ENCODE data around the gene CDH4. TPM values are rescaled to one million over a fixed set of nuclear protein-coding genes. Genes with fewer than 3 reads are reported as not detected.

The CDH4 gene
- total and polyA plus RNA-seq, 12 donors, result 0.04 to 0.25 (median 0.08) TPM; not detected in 5

GRCh38 chr20:61888101-61888865 lies 636.2 kb downstream of the CDH4 start:
- peaks cover 0 to 55% (median 44%) of the 10 kb centered on the region in 7 donors for H3K27me3 ChIP-seq
- no peak for TF ChIP-seq CTCF (IDR thresholded peaks at IDR 0.05)
- no peak for ATAC-seq

GRCh38 chr20:61889659-61890058 lies 637.6 kb downstream of the CDH4 start:
- DNase-seq (no peak), ATAC-seq (no peak)
- Histone ChIP-seq H3K27ac (no peak overlapping the region), H3K4me3 (no peak overlapping the region), H3K36me3 (no peaks in the 10 kb centered on the region), H3K27me3 (peaks cover 0 to 41% (median 30%) of the 10 kb centered on the region in 7 donors), H3K4me1 (no peaks in the 10 kb centered on the region), H3K9me3 (peaks cover 0 to 5% (median 0%) of the 10 kb centered on the region in 11 donors)
- TF ChIP-seq CTCF (IDR thresholded peaks at IDR 0.05), result no peak
- intact Hi-C loops (cut with DNase I), result loop anchor here in 5 of 10 donors (10.0 kb wide), 4 partner anchors 1675 to 1835 kb away; no protein-coding TSS in a partner anchor
- WGBS, 2 donors, result 93 to 97% methylated on average over 1 of the region's 1 CpG

More at GRCh38 chr20:61888101-61888865, 636.2 kb downstream of the CDH4 start:
- peaks cover 0 to 5% (median 0%) of the 10 kb centered on the region in 11 donors for H3K9me3 ChIP-seq
- no peak overlapping the region for H3K27ac ChIP-seq
- H3K4me1 ChIP-seq, result no peaks in the 10 kb centered on the region
- 90 to 93% methylated on average over 19 of the region's 19 CpGs for WGBS, 2 donors
- intact Hi-C loops (cut with DNase I), result no loop called here
- peak in 1 of 2 donors; percentile 7 for DNase-seq
- H3K36me3 ChIP-seq, result no peaks in the 10 kb centered on the region
- no peak overlapping the region for H3K4me3 ChIP-seq

GRCh38 chr20:61890210-61890609 lies 638.1 kb downstream of the CDH4 start:
- H3K4me1 ChIP-seq, result no peaks in the 10 kb centered on the region
- WGBS, 2 donors, result 0 to 20% methylated on average over 1 of the region's 1 CpG
- H3K27me3 ChIP-seq, result peaks cover 0 to 38% (median 25%) of the 10 kb centered on the region in 7 donors
- no peak for ATAC-seq
- no peak for DNase-seq
- intact Hi-C loops (cut with DNase I), result loop anchor here in 5 of 10 donors (10.0 kb wide), 4 partner anchors 1675 to 1835 kb away; no protein-coding TSS in a partner anchor
- H3K27ac ChIP-seq, result no peak overlapping the region
- H3K9me3 ChIP-seq, result peaks cover 0 to 5% (median 0%) of the 10 kb centered on the region in 11 donors
- no peak for TF ChIP-seq CTCF (IDR thresholded peaks at IDR 0.05)
- no peak overlapping the region for H3K4me3 ChIP-seq
- no peaks in the 10 kb centered on the region for H3K36me3 ChIP-seq

- 61 to 65% methylated on average over 6 of the region's 6 CpGs for WGBS, 2 donors
- H3K9me3 ChIP-seq, result peaks cover 0 to 5% (median 0%) of the 10 kb centered on the region in 11 donors
- intact Hi-C loops (cut with DNase I), result loop anchor here in 5 of 10 donors (10.0 kb wide), 4 partner anchors 1677 to 1837 kb away; no protein-coding TSS in a partner anchor
- ATAC-seq (no peak), DNase-seq (no peak)
- no peak overlapping the region for H3K4me3 ChIP-seq
- peaks cover 0 to 7% (median 0%) of the 10 kb centered on the region in 9 donors for H3K4me1 ChIP-seq
- H3K36me3 ChIP-seq, result no peaks in the 10 kb centered on the region
- no peak for TF ChIP-seq CTCF (IDR thresholded peaks at IDR 0.05)
- no peak overlapping the region for H3K27ac ChIP-seq
- H3K27me3 ChIP-seq, result peaks cover 0 to 38% (median 22%) of the 10 kb centered on the region in 7 donors
Measured at GRCh38 chr20:61891476-61891875, 639.4 kb downstream of the CDH4 start.

Measured in heart right ventricle (tissue), 16 donors.